ENCODE results near the gene DHCR7.

The DHCR7 gene

DNA sequence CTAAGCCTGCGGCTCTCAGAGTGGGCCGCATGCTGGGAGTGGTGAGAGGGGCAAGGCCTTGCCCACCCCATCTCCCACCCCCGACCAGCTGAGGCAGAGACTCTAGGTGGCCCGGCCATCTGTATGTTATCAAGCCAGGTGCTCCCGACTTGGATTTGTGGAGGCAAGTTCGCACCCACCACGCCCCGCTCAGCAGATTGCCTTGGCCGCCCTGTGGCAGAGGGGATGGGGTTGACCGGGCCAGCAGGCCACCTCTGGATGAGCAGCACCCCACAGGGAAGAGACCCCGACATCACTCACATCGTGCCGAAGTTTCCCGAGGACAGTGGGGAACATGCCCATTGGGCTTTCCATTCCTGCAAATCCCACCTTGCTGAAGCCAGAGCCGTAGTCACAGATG, 40.8 kb downstream of the DHCR7 start:
- DNase-seq: no peak

DNA sequence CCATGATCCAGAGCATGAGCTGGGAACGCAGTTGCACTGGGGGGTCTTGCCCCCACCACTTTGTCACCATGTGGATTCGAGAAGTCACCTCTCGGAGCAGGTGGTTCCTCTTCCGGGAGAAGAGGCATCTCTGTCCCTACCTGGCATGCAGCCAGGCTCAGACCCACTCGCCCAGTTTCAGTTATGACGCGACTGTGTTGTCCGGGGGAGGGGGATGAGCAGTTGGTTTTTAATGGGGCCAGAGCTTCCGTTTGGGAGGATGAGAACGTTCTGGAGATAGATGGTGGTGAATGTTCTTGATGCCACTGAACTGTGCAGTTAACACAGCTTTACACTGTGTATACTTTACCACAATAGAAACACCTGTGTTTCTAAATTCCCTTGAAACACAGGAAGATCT, 41.5 kb downstream of the DHCR7 start:
- no peak for DNase-seq

DNA sequence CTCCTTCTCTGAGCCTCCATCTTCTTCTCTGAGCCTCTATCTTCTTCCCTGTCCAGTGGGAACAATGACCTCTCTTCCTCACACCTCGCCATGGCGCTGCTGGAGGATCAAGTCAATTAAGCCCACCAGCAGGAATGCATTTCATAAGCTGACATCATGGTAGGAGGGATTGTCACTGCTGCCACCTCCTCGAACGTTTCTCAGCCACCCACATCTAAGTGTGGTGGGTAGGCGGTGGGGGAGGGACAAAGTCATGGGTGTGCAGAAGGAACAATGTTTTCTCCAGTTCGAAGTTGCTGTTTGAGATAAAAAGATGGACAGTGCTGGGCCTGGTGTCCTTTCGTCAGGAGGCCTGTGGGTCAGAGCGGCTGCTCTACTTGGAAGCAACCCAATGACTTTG, 44.0 kb downstream of the DHCR7 start:
- DNase-seq: no peak

DNA sequence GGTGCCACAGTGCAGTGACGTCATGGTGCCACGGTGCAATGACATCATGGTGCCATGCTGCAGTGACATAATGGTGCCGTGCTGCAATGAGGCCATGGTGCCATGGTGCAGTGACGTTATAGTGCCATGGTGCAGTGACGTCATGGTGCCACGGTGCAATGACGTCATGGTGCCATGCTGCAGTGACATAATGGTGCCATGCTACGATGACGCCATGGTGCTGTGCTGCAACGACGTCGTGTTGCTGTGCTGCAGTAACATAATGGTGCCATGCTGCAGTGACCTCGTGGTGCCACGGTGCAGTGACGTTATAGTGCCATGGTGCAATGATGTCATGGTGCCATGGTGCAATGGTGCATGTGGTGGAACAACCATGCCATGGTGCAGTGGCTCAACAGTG, 45.3 kb downstream of the DHCR7 start:
- DNase-seq: no peak

DNA sequence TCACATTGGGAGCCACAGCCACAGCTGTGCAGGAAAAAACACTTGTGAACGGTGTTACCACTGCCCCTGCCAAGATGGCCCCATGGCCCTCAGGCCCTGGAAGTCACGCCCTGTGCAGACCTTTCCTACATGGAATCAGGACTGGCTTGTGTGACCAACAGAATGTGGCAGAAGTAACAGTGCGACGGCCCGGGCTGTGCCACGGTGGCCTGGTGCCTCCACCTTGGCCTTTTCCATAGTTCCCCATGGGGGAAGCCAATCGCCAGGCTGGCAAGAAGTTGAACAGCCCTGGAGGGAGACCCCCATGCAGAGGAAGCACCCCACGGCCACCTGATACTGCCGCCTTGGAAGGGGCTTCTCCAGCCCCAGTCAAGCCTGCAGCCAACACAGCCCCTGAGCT, 48.0 kb downstream of the DHCR7 start:
- no peak for DNase-seq

DNA sequence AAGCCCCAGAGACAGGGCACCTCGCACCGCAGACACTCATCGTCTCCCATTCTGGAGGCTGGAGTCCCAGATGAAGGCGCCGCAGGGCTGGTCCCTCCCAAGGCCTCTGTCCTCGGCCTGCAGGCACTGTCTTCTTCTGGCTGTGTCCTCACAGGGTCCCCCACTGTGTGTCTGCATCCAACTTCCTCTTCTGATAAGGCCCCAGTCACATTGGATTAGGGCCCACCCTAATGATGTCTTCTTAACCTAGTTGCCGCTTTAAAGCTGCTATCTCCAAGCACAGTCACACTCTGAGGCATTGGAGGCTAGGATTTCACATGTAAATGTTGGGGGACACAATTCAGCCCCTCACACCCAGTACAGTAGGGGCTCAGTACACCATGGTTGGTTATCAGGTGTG, 48.9 kb downstream of the DHCR7 start:
- no peak for DNase-seq

DNA sequence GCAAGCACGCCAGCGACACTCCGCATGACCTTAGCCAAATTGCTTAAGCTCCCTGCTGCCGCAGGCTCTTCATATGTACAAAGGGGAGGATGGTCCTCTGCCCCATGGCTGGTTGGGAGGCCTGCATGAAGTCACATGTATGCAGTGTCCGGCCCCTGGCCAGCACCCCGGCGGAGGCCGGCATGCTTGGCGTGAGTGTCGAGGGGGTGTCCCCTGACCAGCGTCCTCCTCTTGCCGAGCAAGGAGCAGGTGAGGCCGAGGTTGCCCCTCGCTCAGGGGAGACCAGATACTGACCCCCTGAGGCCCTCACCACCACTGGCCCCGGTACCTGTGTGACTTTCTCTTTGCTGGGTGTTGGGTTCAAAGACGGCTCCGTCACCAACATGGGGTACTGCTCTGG, 50.2 kb downstream of the DHCR7 start:
- DNase-seq: no peak

DNA sequence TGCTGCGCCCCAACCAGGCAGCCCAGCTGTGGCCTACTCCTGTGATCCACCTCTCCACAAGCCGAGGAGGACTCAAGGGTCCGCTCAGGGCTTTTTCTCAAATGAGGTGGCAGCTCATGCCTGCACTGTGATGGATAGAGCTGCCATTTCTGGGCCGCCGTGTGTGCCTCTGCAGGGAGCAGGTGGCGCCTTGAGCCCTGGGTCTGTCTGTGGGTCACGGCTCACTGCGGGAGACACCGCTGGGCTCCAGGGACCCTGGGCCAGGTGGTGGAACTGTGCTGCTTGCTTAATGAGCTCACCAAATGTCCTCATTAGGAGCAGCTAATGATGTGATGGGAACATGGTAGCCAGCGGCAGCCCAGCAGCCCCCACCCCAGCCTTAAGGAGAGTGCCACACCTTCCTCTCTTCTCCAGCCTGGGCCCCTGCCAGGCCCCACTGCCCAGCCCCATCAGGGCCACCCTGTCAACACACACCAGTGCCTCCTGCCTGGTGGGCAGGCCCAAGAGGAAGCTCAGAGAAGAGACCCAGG, 50.8 kb downstream of the DHCR7 start:
- no peak for DNase-seq

DNA sequence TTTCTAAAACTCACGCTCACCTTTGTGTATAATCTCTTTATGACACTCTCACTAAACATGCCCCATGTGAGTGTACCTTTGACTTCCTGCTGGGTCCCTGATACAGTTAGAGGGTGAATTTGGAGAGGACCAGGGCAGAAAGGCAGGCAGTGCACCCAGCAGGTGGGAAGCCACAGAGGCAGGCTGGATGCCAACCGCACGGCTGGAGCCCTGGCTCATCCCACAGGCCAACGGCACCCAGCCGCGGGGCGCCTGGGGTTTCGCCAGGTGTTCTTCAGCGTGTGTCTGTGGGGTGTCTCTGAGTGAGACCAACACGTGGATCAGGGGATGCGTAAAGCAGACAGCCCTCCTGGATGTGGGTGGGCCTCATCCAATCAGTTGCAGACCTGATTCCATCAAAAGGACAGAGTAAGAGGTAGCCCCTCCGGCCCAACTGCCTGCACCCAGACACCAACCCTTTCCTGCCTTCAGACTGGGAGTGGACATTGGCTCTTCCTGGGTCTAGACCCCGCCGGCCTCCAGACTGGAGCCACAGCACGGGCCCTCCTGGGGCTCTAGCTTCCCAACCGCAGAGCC, 51.6 kb downstream of the DHCR7 start:
- DNase-seq: no peak

DNA sequence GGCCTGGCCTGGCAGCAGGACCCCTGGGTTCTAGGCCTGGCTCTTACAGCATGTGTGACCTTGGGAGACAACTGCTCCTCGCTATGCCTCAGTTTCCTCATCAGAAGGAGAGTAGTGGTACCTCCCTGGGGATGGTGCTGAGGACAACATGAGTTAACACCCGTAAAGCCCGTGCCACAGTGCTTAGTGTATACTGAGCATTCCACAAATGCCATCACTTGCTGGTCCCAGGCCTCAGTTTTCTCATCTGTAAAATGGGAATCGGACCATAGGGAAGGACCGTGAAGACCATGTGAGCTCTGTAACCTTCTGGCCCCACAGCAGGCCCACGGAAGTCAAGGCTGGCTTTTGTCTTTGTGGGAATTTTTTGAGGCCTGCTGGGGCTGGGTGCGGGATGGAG, 52.4 kb downstream of the DHCR7 start:
- DNase-seq: no peak

DNA sequence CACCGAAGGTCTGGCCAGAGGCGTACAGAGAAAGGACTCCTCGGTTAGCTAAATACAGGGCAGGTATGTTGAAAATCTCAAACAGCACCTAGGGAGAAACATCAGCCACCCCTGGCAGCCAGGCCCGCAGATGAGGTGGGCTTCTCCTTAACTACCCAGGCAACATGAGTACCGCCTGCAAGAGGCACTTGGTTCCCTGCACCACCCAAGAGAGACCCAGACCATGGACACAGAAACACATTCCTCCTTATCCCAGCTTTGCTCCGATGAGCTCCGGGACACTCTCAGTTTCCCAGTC, 53.0 kb downstream of the DHCR7 start:
- no peak for DNase-seq

DNA sequence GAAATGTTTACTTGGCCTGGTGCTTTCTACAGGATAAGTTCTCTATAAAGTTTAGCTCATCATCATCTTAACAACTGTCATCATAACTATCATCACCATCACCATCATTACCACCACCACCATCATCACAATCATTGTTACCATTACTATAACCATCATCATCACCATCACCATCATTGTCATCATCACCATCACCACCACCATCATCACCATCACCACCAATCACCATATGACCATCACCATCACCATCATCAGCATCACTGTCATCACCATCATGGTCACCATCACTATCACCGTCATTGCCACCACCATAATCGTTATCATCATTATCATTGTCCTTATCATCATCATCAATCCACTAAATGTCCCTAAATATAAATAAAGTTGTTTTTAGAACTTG, 54.9 kb downstream of the DHCR7 start:
- no peak for DNase-seq

DNA sequence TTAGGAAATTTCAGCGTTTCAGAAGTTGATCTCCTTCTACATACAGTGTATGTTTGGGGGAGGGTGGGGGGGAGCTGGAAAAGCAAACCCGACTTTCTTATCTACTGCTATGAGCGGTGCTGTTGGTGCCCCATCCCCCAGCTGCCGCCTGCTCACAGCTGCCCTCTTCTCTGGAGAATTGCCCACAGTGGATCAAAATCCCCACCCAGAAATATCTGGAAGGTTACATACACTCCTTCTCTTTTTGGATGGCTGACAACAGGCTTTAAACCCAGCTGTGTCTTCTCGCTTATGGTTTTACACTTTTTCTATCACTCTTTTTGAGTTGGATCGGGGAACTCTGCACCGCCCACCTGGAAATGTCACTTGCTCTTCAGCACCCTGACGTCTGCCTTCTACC, 56.4 kb downstream of the DHCR7 start:
- DNase-seq: no peak

DNA sequence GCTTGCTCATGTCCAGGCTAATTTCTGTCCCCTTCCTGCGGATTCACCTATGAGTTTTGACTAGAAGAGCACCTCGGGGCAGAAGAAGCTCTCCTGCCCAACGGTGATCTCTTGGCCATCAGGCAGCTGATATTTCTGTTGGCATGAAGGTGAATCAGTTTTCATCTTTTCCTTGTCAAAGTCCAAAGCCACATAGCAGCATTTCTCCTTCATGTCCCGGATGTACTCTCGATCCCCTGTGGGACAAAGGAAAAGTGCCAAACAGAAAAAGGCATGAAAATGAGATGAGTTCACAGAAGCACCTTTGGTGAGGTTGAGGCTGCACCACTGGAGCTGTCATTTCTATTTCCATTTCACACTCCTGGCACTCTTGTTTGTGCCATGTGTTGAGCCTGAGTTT, 56.8 kb downstream of the DHCR7 start:
- no peak for DNase-seq

DNA sequence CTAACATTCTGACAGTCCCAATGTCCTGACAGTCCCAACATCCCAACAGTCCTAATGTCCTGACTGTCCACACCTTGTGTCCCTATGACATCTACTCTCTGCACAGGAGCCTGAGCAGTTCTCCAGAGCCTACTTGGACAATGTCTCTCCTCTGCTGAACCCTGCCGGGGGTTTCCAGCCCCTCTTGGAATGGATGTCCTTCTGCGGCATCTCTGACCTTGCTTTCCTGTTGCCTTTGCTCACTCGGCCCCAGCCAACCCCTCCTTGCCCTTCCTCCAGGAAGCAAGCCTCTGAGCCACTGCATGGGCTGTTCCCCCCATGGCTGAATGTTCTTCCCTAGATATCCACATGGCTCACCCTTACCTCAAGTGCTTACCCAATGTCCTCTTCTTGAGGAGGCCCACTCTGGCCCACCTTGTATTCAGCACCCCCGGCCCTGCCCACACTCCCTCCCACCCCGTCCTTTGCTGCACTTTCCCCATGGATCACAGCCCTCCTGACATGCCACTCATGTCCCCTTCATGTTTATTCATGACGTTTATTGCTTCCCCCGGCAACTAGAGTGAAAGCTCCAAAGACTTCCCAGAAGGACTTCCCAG, 59.5 kb downstream of the DHCR7 start:
- peak in 1 of 5 experiments; percentile 47 for DNase-seq

DNA sequence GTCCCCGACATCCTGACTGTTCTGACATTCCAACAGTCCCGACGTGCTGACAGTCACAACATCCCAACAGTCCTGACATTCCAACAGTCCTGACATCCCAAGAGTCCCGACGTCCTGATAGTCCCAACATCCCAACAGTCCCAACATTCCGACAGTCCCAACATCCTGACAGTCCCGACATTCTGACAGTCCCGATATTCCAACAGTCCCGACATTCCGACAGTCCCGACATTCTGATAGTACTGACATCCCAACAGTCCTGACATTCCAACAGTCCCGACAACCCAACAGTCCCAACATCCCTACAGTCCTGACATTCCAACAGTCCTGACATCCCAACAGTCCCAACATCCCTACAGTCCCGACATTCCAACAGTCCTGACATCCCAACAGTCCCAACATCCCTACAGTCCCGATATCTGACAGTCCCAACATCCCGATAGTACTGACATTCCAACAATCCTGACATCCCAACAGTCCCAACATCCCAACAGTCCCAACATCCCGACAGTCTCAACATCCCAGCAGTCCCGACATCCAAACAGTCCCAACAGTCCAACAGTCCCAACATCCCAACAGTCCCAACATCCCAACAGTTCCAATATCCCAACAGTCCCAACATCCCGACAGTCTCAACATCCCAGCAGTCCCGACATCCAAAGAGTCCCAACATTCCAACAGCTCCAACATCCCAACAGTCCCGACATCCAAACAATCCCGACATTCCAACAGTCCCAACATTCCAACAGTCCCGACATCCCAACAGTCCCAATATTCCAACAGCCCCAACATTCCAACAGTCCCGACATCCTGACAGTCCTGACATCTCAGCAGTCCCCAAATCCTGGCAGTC, 60.2 kb downstream of the DHCR7 start:
- peak in 1 of 5 experiments; percentile 24 for DNase-seq

DNA sequence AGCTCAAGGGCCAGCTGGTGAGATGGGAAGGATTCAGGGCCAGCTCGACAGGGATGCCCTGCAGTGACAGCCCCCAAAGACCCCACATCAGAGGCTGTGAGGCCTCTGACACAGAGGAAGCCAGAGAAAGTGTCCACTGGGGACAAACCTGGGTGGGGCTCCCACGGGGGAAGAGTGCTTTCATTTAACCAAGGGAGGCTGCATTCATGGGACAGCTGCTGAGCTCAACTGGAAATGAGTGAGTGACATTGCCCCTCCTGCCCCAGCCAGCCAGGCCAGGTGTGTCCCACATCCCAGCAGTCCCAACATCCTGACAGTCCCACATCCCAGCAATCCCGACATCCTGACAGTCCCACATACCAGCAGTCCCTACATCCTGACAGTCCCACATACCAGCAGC, 61.0 kb downstream of the DHCR7 start:
- peak in 1 of 5 experiments; percentile 42 for DNase-seq

DNA sequence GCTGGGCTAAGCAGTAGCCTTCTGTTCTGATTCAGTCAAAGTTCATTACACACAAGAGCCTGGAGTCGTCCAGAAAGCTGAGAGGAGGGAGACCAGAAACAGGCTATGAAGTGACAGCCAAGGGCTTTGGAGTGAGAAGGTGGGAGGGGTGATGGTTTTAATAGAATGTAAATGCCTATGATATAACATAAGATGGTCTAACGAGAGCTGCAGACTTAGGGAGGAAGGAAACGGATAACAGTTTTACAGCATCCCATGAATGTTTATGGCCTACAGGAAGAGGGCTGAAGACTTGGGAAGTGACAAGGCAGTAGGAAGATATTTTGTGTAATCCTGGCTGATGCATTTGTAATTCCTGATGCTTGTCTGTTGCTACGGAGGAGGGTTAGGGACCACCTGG, 62.0 kb downstream of the DHCR7 start:
- DNase-seq: no peak

DNA sequence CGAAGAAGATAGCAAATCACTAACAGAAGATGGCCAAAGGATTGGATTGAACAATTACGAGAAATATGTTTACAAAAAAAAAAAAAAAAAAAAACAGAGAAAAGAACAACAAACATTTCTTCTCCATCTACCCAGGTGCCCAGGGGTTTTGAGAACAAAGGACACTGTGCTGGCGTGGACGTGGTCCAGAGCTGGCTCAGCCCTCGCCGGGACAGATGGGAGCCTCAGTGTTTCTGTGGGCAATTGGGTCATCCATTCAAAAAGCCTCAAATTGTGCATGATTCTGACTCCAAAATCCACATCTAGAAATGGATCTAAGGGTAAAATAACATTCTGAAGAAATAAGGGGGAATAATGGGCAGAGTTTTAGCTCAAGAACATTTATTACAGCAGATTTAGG, 63.1 kb downstream of the DHCR7 start:
- DNase-seq: no peak

DNA sequence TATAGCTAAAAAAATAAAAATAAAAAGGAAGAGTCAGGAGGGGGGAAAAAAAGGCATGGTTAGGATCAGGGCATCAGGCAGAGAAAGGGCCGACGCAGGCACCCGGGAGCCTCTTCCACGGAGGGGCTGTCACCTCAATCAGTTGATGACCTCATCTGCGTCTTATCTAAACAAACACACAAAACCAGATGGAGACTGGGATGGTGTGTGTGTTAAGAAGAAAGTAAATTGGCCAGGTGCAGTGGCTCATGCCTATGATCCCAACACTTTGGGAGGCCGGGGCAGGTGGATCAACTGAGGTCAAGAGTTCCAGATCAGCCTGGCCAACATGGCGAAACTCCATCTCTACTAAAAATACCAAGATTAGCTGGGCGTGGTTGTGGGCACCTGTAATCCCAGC, 63.6 kb downstream of the DHCR7 start:
- no peak for DNase-seq
